Endothelial cell (in vitro differentiated cells): Measurements from ENCODE around the gene PGLYRP3. TPM values are rescaled to one million over a fixed set of nuclear protein-coding genes. Genes with fewer than 3 reads are reported as not detected.
"Not testable (repeated sequence)": the region's sequence is repeated elsewhere in the genome, so short reads cannot be mapped to it uniquely, and the experiment has no call there.

Source experiments
- DNase-seq: peaks from one replicate; pipeline ENCODE4 v3.0.0; 2021; ENCODE audit warnings: low spot score
- H3K27ac Mint-ChIP-seq: one replicate; pipeline ENCODE4 v1.8.0; 2021; ENCODE audit warnings: mixed read lengths, inconsistent platforms; ENCODE audit not compliant: unreplicated experiment
- H3K27me3 Mint-ChIP-seq: one replicate; pipeline ENCODE4 v1.8.0; 2021; ENCODE audit warnings: mild to moderate bottlenecking, moderate library complexity, mixed read lengths, inconsistent platforms; ENCODE audit not compliant: unreplicated experiment
- H3K36me3 Mint-ChIP-seq: one replicate; pipeline ENCODE4 v1.8.0; 2021; ENCODE audit warnings: mild to moderate bottlenecking, low read depth, mixed read lengths, inconsistent platforms; ENCODE audit not compliant: unreplicated experiment
- H3K4me1 Mint-ChIP-seq: one replicate; pipeline ENCODE4 v1.8.0; 2021; ENCODE audit warnings: mild to moderate bottlenecking, mixed read lengths, inconsistent platforms; ENCODE audit not compliant: unreplicated experiment
- H3K4me3 Mint-ChIP-seq: one replicate; pipeline ENCODE4 v1.8.0; 2021; ENCODE audit warnings: mild to moderate bottlenecking, mixed read lengths, inconsistent platforms; ENCODE audit not compliant: unreplicated experiment
- H3K9me3 Mint-ChIP-seq: one replicate; pipeline ENCODE4 v1.8.0; 2021; ENCODE audit warnings: mixed read lengths, inconsistent platforms; ENCODE audit not compliant: unreplicated experiment
- CTCF ChIP-seq: fragments of 200-600 bp; sonication (generic); IDR thresholded peaks from one replicate; pipeline ENCODE4 v1.5.0; 2021; ENCODE audit warnings: antibody characterized with exemption; ENCODE audit not compliant: unreplicated experiment
- total RNA-seq: library from RNA; stranded (reverse); fragmentation: NEBNext Ultra II Directional; extraction: Animal tissue kit (Norgen Biotek cat#: 25700); gene quantifications from one replicate; pipeline ENCODE4 v1.2.1, GENCODE V29; 2021; ENCODE audit not compliant: unreplicated experiment

PGLYRP3 gene
- total RNA-seq, 1 donor from 2014 or later: 1.1 TPM

GRCh38 chr1:153324912-153325311 is 12.2 kb upstream of the PGLYRP3 start:
- Mint-ChIP-seq H3K27ac (no peak overlapping the region), H3K4me1 (no peaks in the 10 kb centered on the region), H3K36me3 (peaks cover 10% of the 10 kb centered on the region), H3K27me3 (no peaks in the 10 kb centered on the region), H3K4me3 (no peak overlapping the region), H3K9me3 (peaks cover 11% of the 10 kb centered on the region)
- no peak for DNase-seq
- TF ChIP-seq CTCF: no peak

GRCh38 chr1:153322568-153322967 is 9.8 kb upstream of the PGLYRP3 start:
- peaks cover 6% of the 10 kb centered on the region for H3K9me3 Mint-ChIP-seq
- H3K27me3 Mint-ChIP-seq: no peaks in the 10 kb centered on the region
- H3K36me3 Mint-ChIP-seq: no peaks in the 10 kb centered on the region

GRCh38 chr1:153318145-153318544 is 5.4 kb upstream of the PGLYRP3 start:
- H3K27ac Mint-ChIP-seq, H3K9me3 Mint-ChIP-seq, DNase-seq, H3K4me3 Mint-ChIP-seq, H3K27me3 Mint-ChIP-seq, H3K4me1 Mint-ChIP-seq, H3K36me3 Mint-ChIP-seq: not testable (repeated sequence)

More at GRCh38 chr1:153322568-153322967, 9.8 kb upstream of the PGLYRP3 start:
- TF ChIP-seq CTCF: no peak
- Mint-ChIP-seq H3K4me3 (no peak overlapping the region), H3K27ac (no peak overlapping the region), H3K4me1 (no peaks in the 10 kb centered on the region)
- DNase-seq: no peak

GRCh38 chr1:153316013-153316412 is 3.3 kb upstream of the PGLYRP3 start:
- not testable (repeated sequence) for H3K36me3 Mint-ChIP-seq, H3K4me3 Mint-ChIP-seq, H3K27me3 Mint-ChIP-seq, H3K27ac Mint-ChIP-seq, H3K9me3 Mint-ChIP-seq, DNase-seq, H3K4me1 Mint-ChIP-seq

- not testable (repeated sequence) for H3K4me3 Mint-ChIP-seq, H3K27me3 Mint-ChIP-seq, H3K4me1 Mint-ChIP-seq, H3K36me3 Mint-ChIP-seq, H3K9me3 Mint-ChIP-seq, H3K27ac Mint-ChIP-seq, DNase-seq
Measured at GRCh38 chr1:153314388-153314787, 1.6 kb upstream of the PGLYRP3 start.

- no peak for DNase-seq
- Mint-ChIP-seq H3K36me3 (no peaks in the 10 kb centered on the region), H3K27ac (no peak overlapping the region), H3K4me1 (peaks cover 3% of the 10 kb centered on the region), H3K9me3 (no peaks in the 10 kb centered on the region), H3K27me3 (no peaks in the 10 kb centered on the region), H3K4me3 (no peak overlapping the region)
- TF ChIP-seq CTCF: no peak
Measured at GRCh38 chr1:153313288-153313687, 536 bp upstream of the PGLYRP3 start.

- H3K27ac Mint-ChIP-seq: no peak overlapping the region
- no peaks in the 10 kb centered on the region for H3K36me3 Mint-ChIP-seq
- H3K4me3 Mint-ChIP-seq: no peak overlapping the region
- H3K27me3 Mint-ChIP-seq: no peaks in the 10 kb centered on the region
- DNase-seq: no peak
- TF ChIP-seq CTCF: no peak
- no peaks in the 10 kb centered on the region for H3K9me3 Mint-ChIP-seq
- peaks cover 3% of the 10 kb centered on the region for H3K4me1 Mint-ChIP-seq
Measured at GRCh38 chr1:153310526-153310925, 2.2 kb downstream of the PGLYRP3 start.
